ENCODE data around the gene COQ8A.

DNA sequence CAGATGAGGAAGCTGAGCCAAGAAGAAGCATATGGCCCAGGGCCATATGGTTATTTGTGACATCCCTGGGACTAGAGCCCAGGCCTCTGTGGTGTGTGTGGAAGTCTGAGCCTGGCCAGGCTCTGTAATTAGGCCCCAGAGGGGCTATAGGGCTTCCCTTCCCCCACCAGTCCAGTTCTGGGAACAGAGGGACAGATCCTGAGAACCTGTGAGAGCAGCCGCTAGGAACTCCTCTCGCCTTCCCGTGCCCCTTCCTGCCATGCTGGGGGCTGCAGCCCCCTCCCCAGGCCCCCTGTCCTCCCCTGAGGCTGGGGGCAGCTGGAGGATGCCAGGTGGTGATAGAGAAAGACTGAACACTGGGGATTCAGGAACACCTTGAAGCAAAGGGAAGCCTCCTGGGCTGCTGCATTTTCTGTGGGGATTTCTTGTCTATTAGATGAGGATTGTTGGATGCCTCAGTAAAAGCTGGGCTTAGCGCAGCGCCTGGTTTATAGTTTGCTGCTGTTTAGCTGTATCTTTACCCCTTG, 33.3 kb downstream of the COQ8A start:
- TF ChIP-seq EP300 (conservative IDR thresholded peaks at IDR 0.05; ENCODE audit: poor library complexity, severe bottlenecking) (no peak), EZH2 (IDR thresholded peaks at IDR 0.05; ENCODE audit: borderline replicate concordance, insufficient read depth, low read length, poor library complexity, severe bottlenecking) (no peak), POLR2AphosphoS5 (IDR thresholded peaks at IDR 0.05) (no peak), TAF1 (IDR thresholded peaks at IDR 0.05; ENCODE audit: low read depth) (no peak)
- TF ChIP-seq, protein P1, sequence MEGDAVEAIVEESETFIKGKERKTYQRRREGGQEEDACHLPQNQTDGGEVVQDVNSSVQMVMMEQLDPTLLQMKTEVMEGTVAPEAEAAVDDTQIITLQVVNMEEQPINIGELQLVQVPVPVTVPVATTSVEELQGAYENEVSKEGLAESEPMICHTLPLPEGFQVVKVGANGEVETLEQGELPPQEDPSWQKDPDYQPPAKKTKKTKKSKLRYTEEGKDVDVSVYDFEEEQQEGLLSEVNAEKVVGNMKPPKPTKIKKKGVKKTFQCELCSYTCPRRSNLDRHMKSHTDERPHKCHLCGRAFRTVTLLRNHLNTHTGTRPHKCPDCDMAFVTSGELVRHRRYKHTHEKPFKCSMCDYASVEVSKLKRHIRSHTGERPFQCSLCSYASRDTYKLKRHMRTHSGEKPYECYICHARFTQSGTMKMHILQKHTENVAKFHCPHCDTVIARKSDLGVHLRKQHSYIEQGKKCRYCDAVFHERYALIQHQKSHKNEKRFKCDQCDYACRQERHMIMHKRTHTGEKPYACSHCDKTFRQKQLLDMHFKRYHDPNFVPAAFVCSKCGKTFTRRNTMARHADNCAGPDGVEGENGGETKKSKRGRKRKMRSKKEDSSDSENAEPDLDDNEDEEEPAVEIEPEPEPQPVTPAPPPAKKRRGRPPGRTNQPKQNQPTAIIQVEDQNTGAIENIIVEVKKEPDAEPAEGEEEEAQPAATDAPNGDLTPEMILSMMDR (IDR thresholded peaks at IDR 0.05; ENCODE audit: poor library complexity, severe bottlenecking), result no peak
- TF ChIP-seq, protein P2, sequence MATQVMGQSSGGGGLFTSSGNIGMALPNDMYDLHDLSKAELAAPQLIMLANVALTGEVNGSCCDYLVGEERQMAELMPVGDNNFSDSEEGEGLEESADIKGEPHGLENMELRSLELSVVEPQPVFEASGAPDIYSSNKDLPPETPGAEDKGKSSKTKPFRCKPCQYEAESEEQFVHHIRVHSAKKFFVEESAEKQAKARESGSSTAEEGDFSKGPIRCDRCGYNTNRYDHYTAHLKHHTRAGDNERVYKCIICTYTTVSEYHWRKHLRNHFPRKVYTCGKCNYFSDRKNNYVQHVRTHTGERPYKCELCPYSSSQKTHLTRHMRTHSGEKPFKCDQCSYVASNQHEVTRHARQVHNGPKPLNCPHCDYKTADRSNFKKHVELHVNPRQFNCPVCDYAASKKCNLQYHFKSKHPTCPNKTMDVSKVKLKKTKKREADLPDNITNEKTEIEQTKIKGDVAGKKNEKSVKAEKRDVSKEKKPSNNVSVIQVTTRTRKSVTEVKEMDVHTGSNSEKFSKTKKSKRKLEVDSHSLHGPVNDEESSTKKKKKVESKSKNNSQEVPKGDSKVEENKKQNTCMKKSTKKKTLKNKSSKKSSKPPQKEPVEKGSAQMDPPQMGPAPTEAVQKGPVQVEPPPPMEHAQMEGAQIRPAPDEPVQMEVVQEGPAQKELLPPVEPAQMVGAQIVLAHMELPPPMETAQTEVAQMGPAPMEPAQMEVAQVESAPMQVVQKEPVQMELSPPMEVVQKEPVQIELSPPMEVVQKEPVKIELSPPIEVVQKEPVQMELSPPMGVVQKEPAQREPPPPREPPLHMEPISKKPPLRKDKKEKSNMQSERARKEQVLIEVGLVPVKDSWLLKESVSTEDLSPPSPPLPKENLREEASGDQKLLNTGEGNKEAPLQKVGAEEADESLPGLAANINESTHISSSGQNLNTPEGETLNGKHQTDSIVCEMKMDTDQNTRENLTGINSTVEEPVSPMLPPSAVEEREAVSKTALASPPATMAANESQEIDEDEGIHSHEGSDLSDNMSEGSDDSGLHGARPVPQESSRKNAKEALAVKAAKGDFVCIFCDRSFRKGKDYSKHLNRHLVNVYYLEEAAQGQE (IDR thresholded peaks at IDR 0.05; ENCODE audit: borderline replicate concordance), result no peak

All from neural cell (in vitro differentiated cells).